ENCODE measurements around the gene DGKG.

DGKG gene

GRCh38 chr3:186102687-186103086, 259.3 kb downstream of the DGKG start:
- DNase-seq: no peak

DNA sequence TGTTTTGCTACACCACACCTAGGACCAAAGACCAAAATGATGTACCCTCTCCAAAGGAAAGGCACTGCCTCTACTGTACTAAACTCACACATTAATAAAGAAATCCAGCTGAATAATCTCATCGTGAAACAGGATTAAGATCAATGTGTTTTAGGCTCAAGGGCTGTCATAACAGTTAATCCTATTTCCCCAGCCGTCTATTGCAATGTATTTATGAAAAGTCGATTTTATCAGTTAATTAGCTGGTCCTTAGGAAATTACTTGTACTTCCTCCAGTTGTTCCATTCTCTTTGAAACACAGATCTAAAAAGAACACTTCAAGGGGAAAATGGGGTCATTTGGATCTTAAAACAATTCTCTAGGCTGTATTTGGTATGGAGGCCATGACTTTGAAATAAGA, 261.6 kb downstream of the DGKG start:
- no peak for DNase-seq

DNA sequence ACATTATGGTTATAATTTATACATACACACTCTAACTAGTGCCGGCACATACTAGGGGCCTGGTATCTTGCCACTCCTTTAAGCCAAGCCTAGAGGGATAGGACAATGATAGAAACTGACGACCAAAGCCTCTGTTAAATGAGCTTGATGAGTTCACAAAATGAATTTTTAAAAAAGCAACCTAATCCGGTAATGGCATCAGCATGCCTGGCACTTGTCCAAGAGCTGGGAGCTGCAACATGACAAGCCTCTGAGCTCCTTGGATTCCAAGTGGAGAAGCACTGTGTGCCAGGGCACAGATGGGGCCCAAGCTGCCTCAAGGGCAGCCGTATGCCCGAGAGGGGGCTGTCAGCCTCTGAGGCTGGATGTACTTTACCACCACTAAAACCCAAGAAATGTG, 262.9 kb downstream of the DGKG start:
- DNase-seq: no peak

- no peak for DNase-seq
These were observed 263.3 kb downstream of the DGKG start for GRCh38 chr3:186098740-186099139.

- DNase-seq: no peak
These were observed 264.2 kb downstream of the DGKG start for GRCh38 chr3:186097663-186098451.

DNA sequence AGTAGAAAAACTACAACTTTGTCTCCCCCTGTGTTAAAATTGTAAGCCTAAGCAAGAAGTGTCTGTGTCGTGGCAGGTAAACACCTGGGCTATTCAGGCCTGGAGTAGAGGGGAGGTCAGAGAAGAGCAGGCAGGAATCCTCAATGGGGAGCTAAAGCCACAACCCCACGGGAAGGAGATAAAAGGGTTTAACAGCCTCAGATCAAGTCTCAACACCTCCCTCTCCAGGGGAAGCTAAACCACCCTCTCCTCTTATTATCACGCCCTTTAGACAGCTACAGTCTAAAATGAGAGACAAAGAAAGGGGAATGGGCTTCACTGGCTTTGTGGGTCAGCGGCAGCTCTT, 264.7 kb downstream of the DGKG start:
- no peak for DNase-seq
